ENCODE data around the gene AQP12B.

Gene AQP12B

DNA sequence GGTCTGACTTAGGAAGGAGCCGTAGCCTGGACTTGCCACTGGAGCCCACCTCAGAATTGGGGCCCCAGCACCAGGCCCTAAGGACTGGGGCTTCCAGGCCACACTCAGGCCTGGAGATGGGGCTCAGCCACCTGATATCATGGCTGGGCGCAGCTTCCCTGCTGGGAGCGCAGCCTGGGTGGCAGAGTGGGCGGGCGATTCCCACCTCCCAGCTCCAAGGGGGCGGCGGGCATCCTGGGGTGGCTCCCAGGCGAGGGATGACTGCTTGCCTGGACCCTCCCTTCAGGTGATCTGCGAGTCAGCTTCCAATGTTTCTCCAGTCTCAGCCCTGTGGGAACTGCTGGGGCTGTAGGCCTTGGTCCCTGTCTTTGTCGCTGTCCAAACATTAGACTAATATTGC, 37.3 kb downstream of the AQP12B start:
- TF ChIP-seq, protein P1, sequence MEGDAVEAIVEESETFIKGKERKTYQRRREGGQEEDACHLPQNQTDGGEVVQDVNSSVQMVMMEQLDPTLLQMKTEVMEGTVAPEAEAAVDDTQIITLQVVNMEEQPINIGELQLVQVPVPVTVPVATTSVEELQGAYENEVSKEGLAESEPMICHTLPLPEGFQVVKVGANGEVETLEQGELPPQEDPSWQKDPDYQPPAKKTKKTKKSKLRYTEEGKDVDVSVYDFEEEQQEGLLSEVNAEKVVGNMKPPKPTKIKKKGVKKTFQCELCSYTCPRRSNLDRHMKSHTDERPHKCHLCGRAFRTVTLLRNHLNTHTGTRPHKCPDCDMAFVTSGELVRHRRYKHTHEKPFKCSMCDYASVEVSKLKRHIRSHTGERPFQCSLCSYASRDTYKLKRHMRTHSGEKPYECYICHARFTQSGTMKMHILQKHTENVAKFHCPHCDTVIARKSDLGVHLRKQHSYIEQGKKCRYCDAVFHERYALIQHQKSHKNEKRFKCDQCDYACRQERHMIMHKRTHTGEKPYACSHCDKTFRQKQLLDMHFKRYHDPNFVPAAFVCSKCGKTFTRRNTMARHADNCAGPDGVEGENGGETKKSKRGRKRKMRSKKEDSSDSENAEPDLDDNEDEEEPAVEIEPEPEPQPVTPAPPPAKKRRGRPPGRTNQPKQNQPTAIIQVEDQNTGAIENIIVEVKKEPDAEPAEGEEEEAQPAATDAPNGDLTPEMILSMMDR (IDR thresholded peaks at IDR 0.05; ENCODE audit: low read depth, low read length): no peak
- H3K4me3 ChIP-seq (replicated peaks in 1 of 2; ENCODE audit: low read depth in 2 of 2, low read length in 2 of 2): no peak overlapping the region
- DNase-seq (ENCODE audit: low read depth in 2 of 2): no peak

DNA sequence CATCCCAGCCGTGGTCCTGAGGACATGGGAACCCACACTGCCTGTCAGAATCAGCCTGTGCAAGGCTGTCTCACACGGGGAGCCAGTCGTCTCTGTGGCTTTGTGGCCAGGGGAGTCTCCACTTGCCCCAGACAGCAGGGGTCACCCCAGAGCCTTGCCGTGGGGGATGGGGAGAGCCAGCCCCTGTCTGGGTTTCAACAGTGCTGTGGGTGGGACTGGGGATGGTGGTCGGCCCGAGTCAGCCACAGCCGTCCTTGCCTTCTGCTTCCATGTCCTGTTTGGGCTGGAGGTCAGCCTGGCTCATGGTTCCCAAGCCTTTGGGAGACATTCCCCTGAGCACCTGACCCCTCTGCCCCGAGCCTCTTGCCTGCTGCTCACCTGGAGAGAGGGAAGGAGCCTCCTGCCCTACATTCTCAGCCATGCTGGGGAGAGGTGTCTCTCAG, 37.8 kb downstream of the AQP12B start:
- H3K4me3 ChIP-seq (replicated peaks in 1 of 2; ENCODE audit: low read depth in 2 of 2, low read length in 2 of 2): no peak overlapping the region
- TF ChIP-seq, protein P1 (IDR thresholded peaks at IDR 0.05; ENCODE audit: low read depth, low read length): no peak
- no peak for DNase-seq (ENCODE audit: low read depth in 2 of 2)

DNA sequence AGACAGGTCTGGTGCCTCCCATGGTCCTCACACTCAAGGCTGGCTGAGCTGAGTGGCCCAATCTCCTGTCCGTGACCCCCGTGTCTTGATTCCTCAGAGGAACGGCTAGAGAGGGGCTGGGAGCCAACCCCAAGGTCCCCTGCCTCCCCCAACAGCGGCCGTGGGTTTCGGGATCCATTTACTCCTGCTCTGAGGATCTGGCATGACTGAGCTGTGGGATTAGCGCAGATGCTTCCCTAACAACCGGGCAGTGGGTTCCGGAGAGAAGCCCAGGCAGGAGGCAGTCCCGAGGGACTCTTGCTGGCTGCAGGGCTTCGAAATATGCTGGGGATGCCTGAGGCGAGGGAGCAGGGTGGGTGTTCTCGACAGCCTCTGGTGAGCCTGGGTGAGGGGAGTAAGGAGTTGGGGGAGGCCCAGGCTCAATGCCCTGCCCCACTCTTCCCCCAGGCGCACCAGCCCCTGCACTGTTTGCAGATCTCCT, 38.5 kb downstream of the AQP12B start:
- no peak for DNase-seq (ENCODE audit: low read depth in 2 of 2)
- no peak overlapping the region for H3K4me3 ChIP-seq (replicated peaks in 1 of 2; ENCODE audit: low read depth in 2 of 2, low read length in 2 of 2)
- TF ChIP-seq, protein P1 (IDR thresholded peaks at IDR 0.05; ENCODE audit: low read depth, low read length): no peak

DNA sequence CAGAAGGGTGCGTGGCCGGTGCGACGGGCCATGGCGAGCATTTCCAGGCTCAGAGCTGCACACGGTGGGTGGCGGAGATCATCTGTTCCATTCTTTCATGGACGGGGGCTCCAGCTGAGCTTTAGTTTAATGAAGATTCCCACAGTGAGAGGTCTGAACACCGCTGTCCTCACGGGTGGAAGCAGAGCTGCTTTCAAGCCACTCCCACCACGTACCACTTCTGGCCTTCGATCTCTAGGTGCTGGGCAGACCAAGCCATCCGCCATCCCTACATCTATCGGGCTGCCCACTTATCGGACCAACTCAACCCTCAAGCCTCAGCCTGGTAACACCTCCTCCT, 38.9 kb downstream of the AQP12B start:
- no peak for DNase-seq (ENCODE audit: low read depth in 2 of 2)
- TF ChIP-seq, protein P1 (IDR thresholded peaks at IDR 0.05; ENCODE audit: low read depth, low read length): no peak
- H3K4me3 ChIP-seq (replicated peaks in 1 of 2; ENCODE audit: low read depth in 2 of 2, low read length in 2 of 2): no peak overlapping the region

DNA sequence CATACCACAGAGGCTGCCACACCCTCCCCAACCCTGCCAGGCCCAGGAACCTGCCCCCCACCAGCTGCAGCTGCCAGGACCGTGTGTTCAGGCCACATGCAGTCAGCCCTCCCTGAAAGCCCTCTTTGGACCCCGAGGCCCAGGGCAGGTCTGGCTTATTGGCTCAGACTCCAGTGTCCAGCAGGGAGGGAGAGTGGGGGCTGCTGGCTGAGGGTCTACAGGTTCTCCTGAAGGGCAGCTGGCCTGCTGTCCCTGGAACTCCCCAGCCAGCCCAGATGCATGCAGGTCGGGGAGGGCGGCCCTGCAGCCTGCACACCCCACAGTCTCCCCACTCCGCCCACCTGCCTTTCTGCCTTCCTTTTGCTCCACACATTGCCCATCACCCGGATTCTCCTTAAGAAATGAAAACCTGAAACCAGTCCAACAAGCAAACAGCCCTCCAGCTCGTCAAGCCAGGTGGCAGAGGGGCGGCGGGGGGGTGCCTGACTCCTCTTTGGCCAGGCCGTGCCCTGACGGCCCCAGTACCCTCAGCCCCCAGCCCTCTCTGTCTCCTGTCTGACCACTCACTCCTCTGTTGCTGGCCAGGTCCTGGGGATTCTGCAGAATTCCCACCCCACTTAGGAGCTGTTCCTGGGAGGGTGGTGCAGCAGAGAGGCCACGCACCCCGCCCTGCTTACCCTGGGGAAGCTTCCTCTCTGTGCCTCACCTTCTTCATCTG, 39.4 kb downstream of the AQP12B start:
- DNase-seq (ENCODE audit: low read depth in 2 of 2): no peak
- TF ChIP-seq, protein P1 (IDR thresholded peaks at IDR 0.05; ENCODE audit: low read depth, low read length): no peak
- no peak overlapping the region for H3K4me3 ChIP-seq (replicated peaks in 1 of 2; ENCODE audit: low read depth in 2 of 2, low read length in 2 of 2)

GRCh38 chr2:240642806-240643092, 39.9 kb downstream of the AQP12B start:
- TF ChIP-seq, protein P1 (IDR thresholded peaks at IDR 0.05; ENCODE audit: low read depth, low read length): no peak
- no peak overlapping the region for H3K4me3 ChIP-seq (replicated peaks in 1 of 2; ENCODE audit: low read depth in 2 of 2, low read length in 2 of 2)
- no peak for DNase-seq (ENCODE audit: low read depth in 2 of 2)

All from cardiac fibroblast (primary cell).